Measurements from ENCODE around the gene CSMD2.

Gene CSMD2

GRCh38 chr1:33743221-33743998 lies 421.6 kb downstream of the CSMD2 start:
- no peak for DNase-seq (ENCODE audit: low read depth)

GRCh38 chr1:33742663-33743062 lies 422.4 kb downstream of the CSMD2 start:
- no peak for DNase-seq (ENCODE audit: low read depth)

GRCh38 chr1:33741749-33742148 lies 423.3 kb downstream of the CSMD2 start:
- no peak for DNase-seq (ENCODE audit: low read depth)

- no peak for DNase-seq (ENCODE audit: low read depth)
Observed at GRCh38 chr1:33740040-33740744, 424.8 kb downstream of the CSMD2 start.

- DNase-seq (ENCODE audit: low read depth): no peak
Observed at GRCh38 chr1:33738976-33739375, 426.1 kb downstream of the CSMD2 start.

GRCh38 chr1:33738536-33738935 lies 426.5 kb downstream of the CSMD2 start:
- DNase-seq (ENCODE audit: low read depth): no peak

GRCh38 chr1:33736496-33736895 lies 428.5 kb downstream of the CSMD2 start:
- no peak for DNase-seq (ENCODE audit: low read depth)

- no peak for DNase-seq (ENCODE audit: low read depth)
Observed at GRCh38 chr1:33735624-33736023, 429.4 kb downstream of the CSMD2 start.

- DNase-seq (ENCODE audit: low read depth): no peak
Observed at GRCh38 chr1:33727310-33727709, 437.7 kb downstream of the CSMD2 start.

- no peak for DNase-seq (ENCODE audit: low read depth)
Observed at GRCh38 chr1:33726274-33726804, 438.7 kb downstream of the CSMD2 start.

GRCh38 chr1:33725556-33726160 lies 439.4 kb downstream of the CSMD2 start:
- no peak for DNase-seq (ENCODE audit: low read depth)

- no peak for DNase-seq (ENCODE audit: low read depth)
Observed at GRCh38 chr1:33725037-33725436, 440.0 kb downstream of the CSMD2 start.

GRCh38 chr1:33724348-33724747 lies 440.7 kb downstream of the CSMD2 start:
- DNase-seq (ENCODE audit: low read depth): no peak

GRCh38 chr1:33723251-33723650 lies 441.8 kb downstream of the CSMD2 start:
- no peak for DNase-seq (ENCODE audit: low read depth)

- no peak for DNase-seq (ENCODE audit: low read depth)
Observed at GRCh38 chr1:33721301-33721815, 443.7 kb downstream of the CSMD2 start.

GRCh38 chr1:33719771-33720670 lies 445.0 kb downstream of the CSMD2 start:
- no peak for DNase-seq (ENCODE audit: low read depth)

- DNase-seq (ENCODE audit: low read depth): no peak
Observed at GRCh38 chr1:33719326-33719725, 445.7 kb downstream of the CSMD2 start.

GRCh38 chr1:33718186-33718585 lies 446.8 kb downstream of the CSMD2 start:
- DNase-seq (ENCODE audit: low read depth): no peak

GRCh38 chr1:33716976-33717688 lies 447.9 kb downstream of the CSMD2 start:
- DNase-seq (ENCODE audit: low read depth): no peak

- DNase-seq (ENCODE audit: low read depth): no peak
Observed at GRCh38 chr1:33715195-33715811, 449.7 kb downstream of the CSMD2 start.
